SKM-1 (cell line): ENCODE data around the gene USB1.

ENCODE experiments used
- DNase-seq: peaks from one replicate; lab custom pipeline; 2025; ENCODE audit not compliant: unreplicated experiment; lab: John Stamatoyannopoulos, UW

Gene USB1

GRCh38 chr16:58031016-58031800, 30.0 kb downstream of the USB1 start:
- no peak for DNase-seq

GRCh38 chr16:58032710-58033293, 31.6 kb downstream of the USB1 start:
- DNase-seq = no peak

- DNase-seq = no peak
These were observed 33.0 kb downstream of the USB1 start for GRCh38 chr16:58034128-58034685.

GRCh38 chr16:58034774-58035173, 33.6 kb downstream of the USB1 start:
- no peak for DNase-seq

GRCh38 chr16:58035356-58036170, 34.4 kb downstream of the USB1 start:
- DNase-seq = no peak

GRCh38 chr16:58036943-58037342, 35.7 kb downstream of the USB1 start:
- DNase-seq = no peak

GRCh38 chr16:58037365-58038057, 36.3 kb downstream of the USB1 start:
- DNase-seq = no peak

GRCh38 chr16:58038219-58038641, 37.0 kb downstream of the USB1 start:
- no peak for DNase-seq

GRCh38 chr16:58039829-58040495, 38.8 kb downstream of the USB1 start:
- DNase-seq = no peak

GRCh38 chr16:58040496-58040846, 39.3 kb downstream of the USB1 start:
- DNase-seq = no peak

- DNase-seq = no peak
These were observed 39.9 kb downstream of the USB1 start for GRCh38 chr16:58040945-58041627.

- DNase-seq = no peak
These were observed 40.4 kb downstream of the USB1 start for GRCh38 chr16:58041628-58041955.

- no peak for DNase-seq
These were observed 41.0 kb downstream of the USB1 start for GRCh38 chr16:58042001-58042885.

GRCh38 chr16:58042886-58043515, 41.8 kb downstream of the USB1 start:
- DNase-seq = no peak

- no peak for DNase-seq
These were observed 42.5 kb downstream of the USB1 start for GRCh38 chr16:58043571-58044155.

- no peak for DNase-seq
These were observed 43.2 kb downstream of the USB1 start for GRCh38 chr16:58044266-58045019.

GRCh38 chr16:58045096-58045495, 43.9 kb downstream of the USB1 start:
- no peak for DNase-seq
